GM23248 (cell line): ENCODE results near the gene SYNE3.

Experiments used
- EZH2 ChIP-seq: fragments of 200-600 bp; sonication (generic); IDR thresholded peaks from 2 replicates; pipeline ENCODE4 v1.6.1; 2018; ENCODE audit warnings: antibody characterized with exemption, mild to moderate bottlenecking; ENCODE audit not compliant: insufficient read depth, poor library complexity, severe bottlenecking
- EZH2phosphoT487 ChIP-seq: fragments of 200-600 bp; sonication (generic); IDR thresholded peaks from 2 replicates; pipeline ENCODE4 v1.6.1; 2018; ENCODE audit warnings: antibody characterized with exemption, moderate library complexity, mild to moderate bottlenecking, low read depth; ENCODE audit not compliant: insufficient read depth

DNA sequence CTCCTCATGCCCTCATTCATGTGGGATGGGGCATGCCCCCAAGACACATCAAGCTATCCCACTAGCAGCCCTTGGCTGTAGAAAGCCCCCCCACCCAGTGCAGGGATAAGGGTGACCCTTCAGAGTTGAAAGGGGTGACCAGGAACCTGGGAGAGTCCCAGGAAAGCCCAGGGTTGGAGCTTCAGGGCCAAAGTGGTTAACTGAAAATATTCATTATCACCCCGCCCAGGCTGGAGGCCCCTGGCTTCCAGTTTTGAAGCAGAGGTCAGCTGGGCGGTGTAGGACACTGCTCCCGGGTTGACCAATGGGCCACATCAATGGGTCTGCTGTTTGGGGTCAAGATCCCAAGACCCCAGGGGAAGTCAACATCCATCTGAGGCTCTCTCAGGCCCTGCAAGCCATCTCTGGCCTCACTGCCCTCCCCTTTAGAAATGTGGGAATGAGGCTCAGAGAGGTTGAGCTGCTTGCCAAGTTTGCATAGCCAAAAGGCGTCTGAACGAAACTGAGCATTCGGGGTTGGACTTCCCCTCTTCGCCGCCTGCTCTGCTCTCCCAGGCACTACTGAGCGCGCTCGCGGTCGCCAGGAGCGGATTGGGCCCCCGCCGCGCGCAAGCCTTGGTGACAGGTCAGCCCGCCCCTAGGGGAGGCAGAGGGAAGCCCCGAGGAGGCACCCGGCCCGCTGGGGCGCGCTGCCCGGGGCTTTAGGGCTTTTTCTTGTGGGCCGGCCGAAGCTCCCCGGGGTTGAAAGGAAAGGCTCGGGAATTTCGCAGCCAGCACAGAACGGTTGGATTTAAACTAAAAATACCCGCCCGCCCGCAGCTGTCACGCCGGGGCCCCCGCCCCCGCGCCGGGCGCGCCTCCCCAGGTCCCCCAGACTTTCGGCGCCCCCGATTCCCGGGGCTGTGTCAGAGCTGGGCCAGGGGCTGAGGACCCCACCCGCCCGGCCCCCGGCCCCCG lies 576 bp downstream of the SYNE3 start:
- TF ChIP-seq EZH2, result no peak
- TF ChIP-seq EZH2phosphoT487, result no peak
